ENCODE data around the gene MAP2K6.

DNA sequence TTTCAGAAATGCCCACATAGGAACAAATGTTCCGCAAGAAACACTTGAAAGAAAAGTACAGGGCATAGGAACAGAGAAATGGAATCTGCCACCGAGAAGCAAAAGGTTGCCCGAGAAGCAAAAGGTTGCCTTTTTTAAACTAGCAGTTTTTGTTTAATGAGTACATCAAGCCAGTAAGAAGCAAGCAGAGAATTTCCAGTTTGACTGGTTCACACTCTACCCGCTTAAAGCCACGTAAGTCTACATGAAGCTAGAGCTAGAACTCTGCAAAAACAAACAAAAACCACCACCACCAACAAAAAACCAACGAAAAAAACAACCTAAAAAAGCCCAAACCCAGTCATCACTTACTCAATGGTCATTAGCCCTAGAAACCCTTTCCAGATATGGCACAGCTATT is 144.3 kb downstream of the MAP2K6 start:
- TF ChIP-seq, protein P1, sequence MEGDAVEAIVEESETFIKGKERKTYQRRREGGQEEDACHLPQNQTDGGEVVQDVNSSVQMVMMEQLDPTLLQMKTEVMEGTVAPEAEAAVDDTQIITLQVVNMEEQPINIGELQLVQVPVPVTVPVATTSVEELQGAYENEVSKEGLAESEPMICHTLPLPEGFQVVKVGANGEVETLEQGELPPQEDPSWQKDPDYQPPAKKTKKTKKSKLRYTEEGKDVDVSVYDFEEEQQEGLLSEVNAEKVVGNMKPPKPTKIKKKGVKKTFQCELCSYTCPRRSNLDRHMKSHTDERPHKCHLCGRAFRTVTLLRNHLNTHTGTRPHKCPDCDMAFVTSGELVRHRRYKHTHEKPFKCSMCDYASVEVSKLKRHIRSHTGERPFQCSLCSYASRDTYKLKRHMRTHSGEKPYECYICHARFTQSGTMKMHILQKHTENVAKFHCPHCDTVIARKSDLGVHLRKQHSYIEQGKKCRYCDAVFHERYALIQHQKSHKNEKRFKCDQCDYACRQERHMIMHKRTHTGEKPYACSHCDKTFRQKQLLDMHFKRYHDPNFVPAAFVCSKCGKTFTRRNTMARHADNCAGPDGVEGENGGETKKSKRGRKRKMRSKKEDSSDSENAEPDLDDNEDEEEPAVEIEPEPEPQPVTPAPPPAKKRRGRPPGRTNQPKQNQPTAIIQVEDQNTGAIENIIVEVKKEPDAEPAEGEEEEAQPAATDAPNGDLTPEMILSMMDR (IDR thresholded peaks at IDR 0.05 in 2 of 3, conservative IDR thresholded peaks at IDR 0.05 in 1 of 3; ENCODE audit: control insufficient read depth in 2 of 3, extremely low read depth in 1 of 3, insufficient read depth in 1 of 3, low read depth in 3 of 3, low read length in 3 of 3), result no peak
- TF ChIP-seq, protein P2, sequence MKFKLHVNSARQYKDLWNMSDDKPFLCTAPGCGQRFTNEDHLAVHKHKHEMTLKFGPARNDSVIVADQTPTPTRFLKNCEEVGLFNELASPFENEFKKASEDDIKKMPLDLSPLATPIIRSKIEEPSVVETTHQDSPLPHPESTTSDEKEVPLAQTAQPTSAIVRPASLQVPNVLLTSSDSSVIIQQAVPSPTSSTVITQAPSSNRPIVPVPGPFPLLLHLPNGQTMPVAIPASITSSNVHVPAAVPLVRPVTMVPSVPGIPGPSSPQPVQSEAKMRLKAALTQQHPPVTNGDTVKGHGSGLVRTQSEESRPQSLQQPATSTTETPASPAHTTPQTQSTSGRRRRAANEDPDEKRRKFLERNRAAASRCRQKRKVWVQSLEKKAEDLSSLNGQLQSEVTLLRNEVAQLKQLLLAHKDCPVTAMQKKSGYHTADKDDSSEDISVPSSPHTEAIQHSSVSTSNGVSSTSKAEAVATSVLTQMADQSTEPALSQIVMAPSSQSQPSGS (IDR thresholded peaks at IDR 0.05; ENCODE audit: low read length), result no peak
- TF ChIP-seq HCFC1 (IDR thresholded peaks at IDR 0.05; ENCODE audit: low read length) (no peak), NFYA (IDR thresholded peaks at IDR 0.05; ENCODE audit: borderline replicate concordance, low read depth, low read length) (no peak), CHD2 (IDR thresholded peaks at IDR 0.05; ENCODE audit: borderline replicate concordance, low read depth, low read length) (no peak), PAX5 (IDR thresholded peaks at IDR 0.05; ENCODE audit: borderline replicate concordance, low read depth, low read length) (no peak), EZH2 (IDR thresholded peaks at IDR 0.05; ENCODE audit: borderline replicate concordance, control insufficient read depth, low read depth, low read length) (no peak), CBX5 (IDR thresholded peaks at IDR 0.05; ENCODE audit: low read depth) (no peak), POLR2A (IDR thresholded peaks at IDR 0.05; ENCODE audit: low read depth, low read length) (no peak), POU2F2 (IDR thresholded peaks at IDR 0.05; ENCODE audit: borderline replicate concordance, low read depth, low read length) (no peak), MYC (IDR thresholded peaks at IDR 0.05; ENCODE audit: insufficient read depth, insufficient read length, insufficient replicate concordance, low read length, severe bottlenecking) (no peak), SIN3A (IDR thresholded peaks at IDR 0.05; ENCODE audit: low read depth, low read length) (no peak), TAF1 (IDR thresholded peaks at IDR 0.05; ENCODE audit: borderline replicate concordance, low read depth, low read length) (no peak), ZNF384 (IDR thresholded peaks at IDR 0.05; ENCODE audit: borderline replicate concordance, low read depth, low read length) (no peak)
